ENCODE results near the gene OXLD1. TPM values are rescaled to one million over a fixed set of nuclear protein-coding genes. Genes with fewer than 3 reads are reported as not detected.

Gene OXLD1
- total RNA-seq, 1 experiment from 2014 or later: 42.8 TPM

- DNase-seq (ENCODE audit: low read depth, low spot score) (no peak), ATAC-seq (no peak)
- Histone ChIP-seq H3K36me3 (ENCODE audit: control insufficient read depth, insufficient read depth, low read length) (peaks cover 20% of the 10 kb centered on the region; the same call in 1 of the 2 replicates), H3K27ac (ENCODE audit: low read length) (no peak overlapping the region), H3K4me3 (ENCODE audit: low read depth in 2 of 2, low read length in 2 of 2) (no peak overlapping the region), H3K4me1 (ENCODE audit: control insufficient read depth, insufficient read depth, low read length) (peaks cover 29% of the 10 kb centered on the region), H3K9me3 (ENCODE audit: control insufficient read depth, insufficient read depth, low read depth, low read length) (no peaks in the 10 kb centered on the region), H3K27me3 (ENCODE audit: control insufficient read depth, insufficient read depth, low read length) (no peaks in the 10 kb centered on the region)
- no peak for TF ChIP-seq CTCF (IDR thresholded peaks at IDR 0.05)
- no peak for TF ChIP-seq POLR2AphosphoS5 (IDR thresholded peaks at IDR 0.05; ENCODE audit: low read depth, low read length)
- TF ChIP-seq, protein P1, sequence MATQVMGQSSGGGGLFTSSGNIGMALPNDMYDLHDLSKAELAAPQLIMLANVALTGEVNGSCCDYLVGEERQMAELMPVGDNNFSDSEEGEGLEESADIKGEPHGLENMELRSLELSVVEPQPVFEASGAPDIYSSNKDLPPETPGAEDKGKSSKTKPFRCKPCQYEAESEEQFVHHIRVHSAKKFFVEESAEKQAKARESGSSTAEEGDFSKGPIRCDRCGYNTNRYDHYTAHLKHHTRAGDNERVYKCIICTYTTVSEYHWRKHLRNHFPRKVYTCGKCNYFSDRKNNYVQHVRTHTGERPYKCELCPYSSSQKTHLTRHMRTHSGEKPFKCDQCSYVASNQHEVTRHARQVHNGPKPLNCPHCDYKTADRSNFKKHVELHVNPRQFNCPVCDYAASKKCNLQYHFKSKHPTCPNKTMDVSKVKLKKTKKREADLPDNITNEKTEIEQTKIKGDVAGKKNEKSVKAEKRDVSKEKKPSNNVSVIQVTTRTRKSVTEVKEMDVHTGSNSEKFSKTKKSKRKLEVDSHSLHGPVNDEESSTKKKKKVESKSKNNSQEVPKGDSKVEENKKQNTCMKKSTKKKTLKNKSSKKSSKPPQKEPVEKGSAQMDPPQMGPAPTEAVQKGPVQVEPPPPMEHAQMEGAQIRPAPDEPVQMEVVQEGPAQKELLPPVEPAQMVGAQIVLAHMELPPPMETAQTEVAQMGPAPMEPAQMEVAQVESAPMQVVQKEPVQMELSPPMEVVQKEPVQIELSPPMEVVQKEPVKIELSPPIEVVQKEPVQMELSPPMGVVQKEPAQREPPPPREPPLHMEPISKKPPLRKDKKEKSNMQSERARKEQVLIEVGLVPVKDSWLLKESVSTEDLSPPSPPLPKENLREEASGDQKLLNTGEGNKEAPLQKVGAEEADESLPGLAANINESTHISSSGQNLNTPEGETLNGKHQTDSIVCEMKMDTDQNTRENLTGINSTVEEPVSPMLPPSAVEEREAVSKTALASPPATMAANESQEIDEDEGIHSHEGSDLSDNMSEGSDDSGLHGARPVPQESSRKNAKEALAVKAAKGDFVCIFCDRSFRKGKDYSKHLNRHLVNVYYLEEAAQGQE (IDR thresholded peaks at IDR 0.05; ENCODE audit: insufficient read depth in 1 of 2, low read depth in 2 of 2, low read length in 1 of 2): no peak
- TF ChIP-seq TCF7L2 (IDR thresholded peaks at IDR 0.05; ENCODE audit: low read depth, low read length): no peak
- TF ChIP-seq SIN3A (IDR thresholded peaks at IDR 0.05; ENCODE audit: borderline replicate concordance, insufficient read depth, low read depth, low read length): no peak
- POLR2A ChIA-PET: interaction anchor here (0.7 kb wide), 1 partner anchor 113 kb away, joined by 3 read pairs; no protein-coding TSS in a partner anchor
- intact Hi-C loops (cut with micrococcal nuclease; ENCODE audit: unreplicated experiment) (no loop called here), in situ Hi-C loops (cut with HindIII; ENCODE audit: low pct_unique_long_range_greater_than_20kb, low sequenced_read_pairs) (no loop called here)
- CTCF ChIA-PET: no interaction called here
- TSS peak; percentile 67 for BruUV-seq (replicated peaks)
These were observed 39.3 kb upstream of the OXLD1 start for GRCh38 chr17:81705518-81706231.

DNA sequence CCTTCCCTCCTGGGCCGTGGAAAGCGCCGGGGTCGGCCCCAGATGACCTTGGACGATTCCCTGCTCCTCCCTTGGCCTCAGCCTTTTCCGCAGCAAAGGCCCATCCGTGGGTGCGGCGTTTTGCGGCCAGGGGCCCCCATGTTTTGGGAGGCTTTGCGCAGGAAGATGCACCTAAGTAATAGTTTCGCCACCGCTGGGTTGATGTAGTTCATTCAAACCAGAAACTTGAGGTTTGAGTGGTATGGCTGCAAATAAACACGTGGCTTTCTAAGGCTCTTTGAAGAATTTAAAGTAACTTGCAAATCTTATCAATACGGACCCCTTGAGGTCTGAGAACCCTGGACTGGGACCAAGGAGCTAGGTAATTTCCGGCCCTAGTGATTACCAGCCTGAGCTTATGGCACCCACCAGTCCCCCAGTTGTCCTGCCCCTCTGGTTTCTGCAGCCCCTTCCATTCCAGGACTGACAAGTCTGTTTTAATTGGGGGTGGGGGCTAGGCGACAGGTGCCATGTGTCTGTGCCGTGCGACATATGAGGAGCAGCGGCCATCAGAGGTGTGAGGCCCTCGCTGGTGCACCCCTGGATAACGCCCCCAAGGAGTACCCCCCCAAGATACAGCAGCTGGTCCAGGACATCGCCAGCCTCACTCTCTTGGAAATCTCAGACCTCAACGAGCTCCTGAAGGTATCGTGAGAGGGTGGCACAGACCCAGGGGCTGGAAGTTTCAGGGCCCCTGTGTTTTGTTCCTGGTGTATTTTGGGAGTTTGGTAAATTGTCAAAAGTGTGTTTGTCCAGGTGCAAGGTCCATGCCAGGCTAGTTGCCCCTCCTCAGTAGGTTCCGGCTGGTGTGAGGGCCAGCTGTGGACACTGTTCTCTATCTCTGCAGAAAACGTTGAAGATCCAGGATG lies 37.6 kb upstream of the OXLD1 start:
- ATAC-seq (no peak), DNase-seq (ENCODE audit: low read depth, low spot score) (no peak)
- ChIA-PET CTCF (interaction anchor here (0.6 kb wide), 1 partner anchor 566 kb away, joined by 4 read pairs; no protein-coding TSS in a partner anchor), POLR2A (interaction anchor here (0.6 to 0.7 kb wide), 4 partner anchors 8 to 232 kb away, joined by 3 to 4 read pairs (median 4); partner anchors contain the start of genes P4HB and SLC25A10)
- H3K4me1 ChIP-seq (ENCODE audit: control insufficient read depth, insufficient read depth, low read length): peaks cover 20% of the 10 kb centered on the region
- no peaks in the 10 kb centered on the region for H3K27me3 ChIP-seq (ENCODE audit: control insufficient read depth, insufficient read depth, low read length)
- peaks cover 20% of the 10 kb centered on the region; the same call in 1 of the 2 replicates for H3K36me3 ChIP-seq (ENCODE audit: control insufficient read depth, insufficient read depth, low read length)
- BruUV-seq (replicated peaks): no TSS peak
- H3K4me3 ChIP-seq (ENCODE audit: low read depth in 2 of 2, low read length in 2 of 2): peak overlapping the region; percentile 96 to 98
- H3K27ac ChIP-seq (ENCODE audit: low read length): peak overlapping the region; percentile 96
- intact Hi-C loops (cut with micrococcal nuclease; ENCODE audit: unreplicated experiment) (no loop called here), in situ Hi-C loops (cut with HindIII; ENCODE audit: low pct_unique_long_range_greater_than_20kb, low sequenced_read_pairs) (no loop called here)
- TF ChIP-seq CTCF (IDR thresholded peaks at IDR 0.05): no peak
- TF ChIP-seq, protein P1 (IDR thresholded peaks at IDR 0.05; ENCODE audit: insufficient read depth in 1 of 2, low read depth in 2 of 2, low read length in 1 of 2): no peak
- TF ChIP-seq TCF7L2 (IDR thresholded peaks at IDR 0.05; ENCODE audit: low read depth, low read length): no peak
- no peak for TF ChIP-seq SIN3A (IDR thresholded peaks at IDR 0.05; ENCODE audit: borderline replicate concordance, insufficient read depth, low read depth, low read length)
- no peak for TF ChIP-seq POLR2AphosphoS5 (IDR thresholded peaks at IDR 0.05; ENCODE audit: low read depth, low read length)
- no peaks in the 10 kb centered on the region for H3K9me3 ChIP-seq (ENCODE audit: control insufficient read depth, insufficient read depth, low read depth, low read length)

Data from Panc1 (cell line).